22Rv1 (cell line): ENCODE data around the gene GRM7.

Source experiments
- CTCF ChIP-seq: fragments of 450-650 bp; IDR thresholded peaks from 2 replicates; pipeline ENCODE4 v1.5.1; 2017; ENCODE audit warnings: mild to moderate bottlenecking
- ZFX ChIP-seq: fragments of 450-650 bp; IDR thresholded peaks from 2 replicates; pipeline ENCODE4 v1.6.1; 2017; ENCODE audit warnings: antibody characterized with exemption, borderline replicate concordance

GRCh38 chr3:7439101-7439680 lies 578.3 kb downstream of the GRM7 start:
- TF ChIP-seq CTCF (no peak), ZFX (no peak)
